Nucleus accumbens (tissue), 56 donors: ENCODE data around the gene MLLT10.
"Not testable (repeated sequence)": the region's sequence is repeated elsewhere in the genome, so short reads cannot be mapped to it uniquely, and the experiment has no call there.

Experiments
- DNase-seq, 56 donors: peaks; one replicate each; lab custom pipeline; 2025; lab: John Stamatoyannopoulos, UW

MLLT10 gene

DNA sequence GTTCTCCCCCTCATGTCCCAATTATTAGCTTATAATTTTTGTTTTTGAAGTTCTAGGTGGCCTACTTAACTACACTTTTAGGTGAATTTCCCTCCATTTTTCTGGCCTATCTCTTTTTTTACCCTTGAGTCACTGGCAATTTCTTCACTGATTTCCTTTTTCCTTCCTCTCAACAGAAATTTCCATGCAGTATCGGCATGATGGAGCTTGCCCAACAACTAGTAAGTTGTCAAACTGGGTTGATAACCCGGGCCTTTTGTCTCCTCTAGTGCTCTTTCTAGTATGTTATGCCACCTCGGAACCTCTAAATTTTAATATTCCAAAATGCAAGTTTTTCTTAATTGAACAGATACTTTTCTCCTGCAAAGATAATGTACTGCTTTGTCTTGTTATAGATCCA is 147.1 kb downstream of the MLLT10 start:
- no peak for DNase-seq

DNA sequence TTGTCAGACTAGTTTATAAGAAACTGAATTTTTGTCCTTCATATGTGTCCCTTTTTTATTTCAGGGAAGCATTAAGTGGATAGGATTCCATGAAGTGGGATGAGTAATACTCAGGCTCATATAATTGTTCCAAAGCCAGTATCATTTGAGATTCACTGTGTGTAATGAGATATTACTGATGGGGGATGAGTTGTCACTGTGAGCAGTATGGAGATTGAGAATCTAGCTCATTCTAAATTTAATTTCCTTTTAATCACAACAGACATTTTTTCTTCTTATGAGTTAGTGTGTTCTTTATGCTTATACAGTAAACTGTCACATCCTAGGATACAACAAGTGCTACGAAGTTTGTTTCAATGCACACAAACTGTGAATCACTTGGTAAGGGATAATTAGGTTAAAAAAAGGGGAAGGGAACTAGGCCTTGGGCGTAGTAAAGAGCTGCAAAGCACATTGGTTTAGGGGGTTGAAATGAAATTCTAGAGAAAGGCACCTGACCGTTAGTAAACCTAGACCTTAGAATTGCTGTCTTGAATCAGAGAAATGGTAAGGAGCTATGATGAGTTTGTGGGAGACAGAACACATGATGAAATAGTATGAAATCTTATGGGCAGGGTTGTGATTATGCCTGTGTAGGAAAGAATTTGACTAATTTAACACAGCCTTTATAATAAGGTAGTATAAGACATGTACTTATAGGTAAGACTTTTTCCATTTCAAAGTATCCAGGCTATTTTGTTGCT is 153.4 kb downstream of the MLLT10 start:
- DNase-seq, result no peak

DNA sequence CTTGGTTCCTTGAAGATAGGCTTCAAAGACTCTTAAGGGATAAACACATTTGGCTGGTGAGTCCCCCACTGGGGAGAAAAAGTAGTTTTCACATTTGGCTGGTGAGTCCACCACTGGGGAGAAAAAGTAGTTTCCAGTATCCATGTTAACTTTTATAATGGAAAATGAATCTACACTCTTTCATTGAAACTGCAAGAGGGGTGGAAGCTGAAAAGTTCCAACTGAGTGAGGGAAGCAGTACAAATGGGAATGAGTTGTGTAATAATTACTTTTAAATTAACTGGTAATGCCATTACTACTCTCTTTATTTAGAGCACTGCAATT is 153.9 kb downstream of the MLLT10 start:
- no peak for DNase-seq

GRCh38 chr10:21688870-21689269 is 154.8 kb downstream of the MLLT10 start:
- DNase-seq, result no peak

- no peak for DNase-seq
Measured at GRCh38 chr10:21689881-21690280, 155.8 kb downstream of the MLLT10 start.

GRCh38 chr10:21692916-21693315 is 158.9 kb downstream of the MLLT10 start:
- DNase-seq, result no peak

GRCh38 chr10:21693418-21693817 is 159.4 kb downstream of the MLLT10 start:
- DNase-seq, result no peak

- DNase-seq, result no peak
Measured at GRCh38 chr10:21694631-21695030, 160.6 kb downstream of the MLLT10 start.

GRCh38 chr10:21696302-21696701 is 162.3 kb downstream of the MLLT10 start:
- no peak for DNase-seq

DNA sequence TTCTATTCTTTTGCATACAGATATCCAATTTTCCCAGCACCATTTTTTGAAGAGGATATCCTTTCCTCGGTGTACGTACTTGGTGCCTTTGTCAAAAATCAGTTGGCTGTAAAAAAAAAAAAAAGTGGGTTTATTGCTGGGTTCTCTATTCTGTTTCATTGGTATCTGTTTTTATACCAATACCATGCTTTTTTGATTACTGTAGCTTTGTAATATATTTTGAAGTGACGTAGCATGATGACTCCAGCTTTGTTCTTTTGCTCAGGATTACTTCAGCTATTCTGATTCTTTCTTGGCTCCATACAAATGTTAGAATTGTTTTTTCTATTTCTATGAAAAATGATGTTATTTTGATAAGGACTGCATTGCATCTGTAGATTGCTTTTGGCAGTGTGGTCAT is 165.5 kb downstream of the MLLT10 start:
- no peak for DNase-seq

GRCh38 chr10:21700474-21700873 is 166.4 kb downstream of the MLLT10 start:
- DNase-seq, result no peak

DNA sequence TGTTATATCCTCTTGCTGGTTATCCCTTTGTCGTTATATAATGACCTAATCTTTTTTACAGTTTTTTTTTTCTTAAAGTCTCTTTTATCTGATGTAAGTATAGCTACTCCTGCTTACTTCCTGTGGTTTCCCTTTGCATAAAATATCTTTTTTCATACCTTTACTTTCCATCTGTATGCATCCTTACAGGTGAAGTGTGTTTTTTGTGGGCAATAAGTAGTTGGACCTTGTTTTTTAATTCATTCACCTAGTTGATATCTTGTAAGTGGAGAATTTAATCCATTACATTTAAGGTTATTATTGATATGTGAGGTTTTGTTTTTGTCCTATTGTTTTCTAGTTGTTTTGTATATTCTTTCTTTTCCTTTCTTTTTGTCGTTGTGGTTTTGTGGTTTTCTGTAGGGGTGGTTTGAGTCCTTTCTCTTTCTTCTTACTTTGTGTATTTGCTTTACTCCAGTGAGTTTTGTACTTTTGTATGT is 168.6 kb downstream of the MLLT10 start:
- no peak for DNase-seq

- DNase-seq, result no peak
Measured at GRCh38 chr10:21705142-21705827, 171.3 kb downstream of the MLLT10 start.

- DNase-seq, result no peak
Measured at GRCh38 chr10:21705828-21706176, 171.8 kb downstream of the MLLT10 start.

GRCh38 chr10:21707498-21707897 is 173.5 kb downstream of the MLLT10 start:
- DNase-seq, result no peak

DNA sequence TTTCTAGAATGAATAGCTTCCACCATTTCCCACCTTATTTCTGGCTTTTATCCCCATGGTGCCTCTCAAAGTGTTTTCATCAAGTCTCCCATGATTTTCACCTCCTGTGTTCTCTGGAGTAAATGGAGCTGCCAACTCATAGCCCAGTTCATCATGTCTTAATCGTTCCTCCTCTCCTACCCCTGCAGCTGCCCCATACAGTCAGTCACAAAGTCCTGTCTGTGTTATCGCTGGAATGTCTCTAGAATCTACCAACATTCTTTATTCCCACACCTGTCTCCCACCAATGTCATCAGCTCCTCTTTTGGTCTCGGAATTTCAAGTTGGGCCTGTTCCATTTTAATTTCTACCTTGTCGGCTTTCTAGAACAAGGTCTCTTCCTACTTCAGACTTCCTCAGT is 178.9 kb downstream of the MLLT10 start:
- no peak for DNase-seq

- no peak for DNase-seq
Measured at GRCh38 chr10:21715531-21716195, 181.6 kb downstream of the MLLT10 start.

- DNase-seq, result not testable (repeated sequence)
Measured at GRCh38 chr10:21717437-21718054, 183.5 kb downstream of the MLLT10 start.

DNA sequence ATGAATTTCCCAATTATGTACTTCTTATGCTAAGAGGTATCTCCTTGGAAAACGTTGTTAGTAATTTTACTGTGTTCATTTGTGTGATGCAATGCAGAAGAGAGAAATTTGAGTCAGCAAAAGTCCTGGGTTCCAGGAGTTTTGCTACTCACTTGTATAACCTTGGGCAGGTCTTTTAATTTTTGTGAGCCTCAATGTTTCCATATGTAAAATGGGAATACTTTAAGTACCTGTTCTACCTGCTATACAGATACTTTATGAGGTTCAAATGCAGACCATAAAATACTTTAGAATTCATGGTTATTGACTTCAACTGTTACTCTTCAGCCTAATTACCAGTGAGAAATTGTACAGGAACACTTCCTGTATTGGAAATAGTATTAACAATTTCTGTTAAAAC is 185.5 kb downstream of the MLLT10 start:
- no peak for DNase-seq

GRCh38 chr10:21720090-21720489 is 186.1 kb downstream of the MLLT10 start:
- DNase-seq, result no peak

- no peak for DNase-seq
Measured at GRCh38 chr10:21721000-21721665, 187.1 kb downstream of the MLLT10 start.
